Mesothelial cell of epicardium (in vitro differentiated cells): ENCODE data around the gene SOCS3. TPM values are rescaled to one million over a fixed set of nuclear protein-coding genes. Genes with fewer than 3 reads are reported as not detected.
"Not testable (repeated sequence)": the region's sequence is repeated elsewhere in the genome, so short reads cannot be mapped to it uniquely, and the experiment has no call there.

ENCODE experiments used
- DNase-seq, 2 experiments: peaks; one replicate each; pipeline ENCODE4 v3.0.0; 2021; ENCODE audit warnings: low spot score in 2 of 2; ENCODE audit not compliant: unreplicated experiment in 2 of 2
- H3K27ac Mint-ChIP-seq: 2 replicates; pipeline ENCODE4 v1.8.0; 2021; ENCODE audit warnings: mixed read lengths
- H3K27me3 Mint-ChIP-seq: 2 replicates; pipeline ENCODE4 v1.8.0; 2021; ENCODE audit warnings: low read depth, mixed read lengths
- H3K36me3 Mint-ChIP-seq: 2 replicates; pipeline ENCODE4 v1.8.0; 2021; ENCODE audit warnings: mixed read lengths
- H3K4me1 Mint-ChIP-seq: 2 replicates; pipeline ENCODE4 v1.8.0; 2021; ENCODE audit warnings: mixed read lengths
- H3K4me3 Mint-ChIP-seq: 2 replicates; pipeline ENCODE4 v1.8.0; 2021; ENCODE audit warnings: mild to moderate bottlenecking, moderate library complexity, mixed read lengths
- H3K9me3 Mint-ChIP-seq: 2 replicates; pipeline ENCODE4 v1.8.0; 2021; ENCODE audit warnings: mixed read lengths
- CTCF ChIP-seq: fragments of 200-600 bp; sonication (generic); IDR thresholded peaks from one replicate; pipeline ENCODE4 v1.5.0; 2021; ENCODE audit warnings: antibody characterized with exemption; ENCODE audit not compliant: unreplicated experiment
- total RNA-seq: library from RNA; stranded (reverse); gene quantifications from 3 replicates; pipeline ENCODE4 v1.2.1, GENCODE V29; 2021

Gene SOCS3
- total RNA-seq, 1 donor from 2014 or later: 45.7 TPM

DNA sequence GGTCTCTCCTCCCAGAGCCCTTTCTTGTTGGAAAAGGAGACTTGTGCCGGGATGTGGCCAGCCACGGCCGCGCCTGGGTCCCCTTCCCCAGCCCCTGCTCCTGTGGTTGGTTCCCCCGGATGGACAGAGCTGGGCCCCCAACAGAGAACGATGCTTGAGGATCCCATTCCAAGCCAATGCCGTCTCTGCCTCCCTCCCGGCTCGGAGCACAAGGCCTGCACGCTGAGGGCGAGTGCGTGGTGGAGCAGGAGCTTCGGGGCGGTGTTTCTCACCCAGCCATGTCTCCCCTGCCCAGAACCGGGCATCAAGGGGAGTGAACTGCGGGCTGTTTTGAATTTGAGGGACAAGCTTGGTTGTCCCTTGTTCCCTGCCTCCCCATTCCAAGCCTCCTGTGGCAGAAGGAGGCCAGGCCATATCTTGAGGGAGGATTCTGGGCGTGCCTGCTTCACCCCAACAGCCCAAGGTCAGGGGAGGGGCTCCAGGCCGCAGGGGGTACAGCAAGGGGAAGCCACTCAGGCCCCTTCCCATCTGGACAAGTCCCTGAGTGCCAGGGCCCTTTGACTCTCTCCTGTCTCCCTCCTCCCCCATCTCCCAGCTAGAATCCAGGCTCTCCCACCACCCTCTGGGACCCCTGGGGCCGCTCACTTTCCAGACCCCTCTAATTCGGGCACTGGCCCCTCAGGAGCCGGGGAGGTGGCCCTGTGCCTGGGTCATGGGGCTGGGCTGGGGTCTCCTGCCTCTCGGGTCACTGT is 43.6 kb downstream of the SOCS3 start:
- H3K27ac Mint-ChIP-seq: peak overlapping the region; percentile 78
- peaks cover 35% of the 10 kb centered on the region for H3K4me1 Mint-ChIP-seq
- no peaks in the 10 kb centered on the region for H3K27me3 Mint-ChIP-seq
- H3K9me3 Mint-ChIP-seq: no peaks in the 10 kb centered on the region
- DNase-seq: no peak
- H3K4me3 Mint-ChIP-seq: peak overlapping the region; percentile 8
- no peak for TF ChIP-seq CTCF
- H3K36me3 Mint-ChIP-seq: no peaks in the 10 kb centered on the region

DNA sequence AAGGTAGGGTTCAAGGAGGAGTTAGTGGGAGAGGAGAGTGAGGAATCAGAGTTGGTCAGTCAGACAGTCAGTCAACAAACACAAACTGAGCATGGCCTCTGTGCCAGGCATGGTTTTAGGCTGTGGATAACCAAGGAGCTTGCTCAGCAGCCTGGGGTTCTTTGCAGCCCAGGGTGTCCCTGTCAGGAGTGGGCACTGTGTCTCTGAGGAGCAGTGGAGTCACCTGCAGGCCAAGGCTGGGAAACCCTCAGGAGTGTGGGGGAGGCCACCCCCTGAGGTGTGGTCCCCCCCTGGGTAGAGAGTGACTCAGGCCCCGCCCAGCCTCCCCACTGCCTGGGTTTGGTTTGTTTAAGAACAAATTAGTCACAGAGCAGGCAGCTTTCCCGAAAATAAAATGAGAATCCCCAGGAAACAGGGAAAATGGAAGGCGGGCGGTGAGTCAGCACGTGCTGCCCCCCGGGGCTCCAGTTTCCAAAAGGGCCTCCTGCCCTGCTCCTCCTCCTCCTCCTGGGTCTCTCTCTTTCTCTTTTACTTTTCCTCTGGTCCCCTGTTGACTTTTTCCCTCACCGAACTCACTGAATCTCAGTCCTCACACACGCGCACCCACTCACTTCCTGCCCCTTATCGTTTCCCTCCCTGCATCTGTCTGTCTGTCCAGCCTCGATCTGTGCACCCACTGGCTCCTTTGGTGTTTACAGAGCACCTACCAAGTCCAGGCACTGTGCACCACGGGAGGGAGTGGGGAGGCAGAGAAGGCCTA is 44.3 kb downstream of the SOCS3 start:
- no peak for DNase-seq
- no peaks in the 10 kb centered on the region for H3K9me3 Mint-ChIP-seq
- H3K4me3 Mint-ChIP-seq: no peak overlapping the region
- H3K27me3 Mint-ChIP-seq: no peaks in the 10 kb centered on the region
- no peak for TF ChIP-seq CTCF
- H3K36me3 Mint-ChIP-seq: no peaks in the 10 kb centered on the region
- H3K4me1 Mint-ChIP-seq: peaks cover 35% of the 10 kb centered on the region
- H3K27ac Mint-ChIP-seq: peak overlapping the region; percentile 73

DNA sequence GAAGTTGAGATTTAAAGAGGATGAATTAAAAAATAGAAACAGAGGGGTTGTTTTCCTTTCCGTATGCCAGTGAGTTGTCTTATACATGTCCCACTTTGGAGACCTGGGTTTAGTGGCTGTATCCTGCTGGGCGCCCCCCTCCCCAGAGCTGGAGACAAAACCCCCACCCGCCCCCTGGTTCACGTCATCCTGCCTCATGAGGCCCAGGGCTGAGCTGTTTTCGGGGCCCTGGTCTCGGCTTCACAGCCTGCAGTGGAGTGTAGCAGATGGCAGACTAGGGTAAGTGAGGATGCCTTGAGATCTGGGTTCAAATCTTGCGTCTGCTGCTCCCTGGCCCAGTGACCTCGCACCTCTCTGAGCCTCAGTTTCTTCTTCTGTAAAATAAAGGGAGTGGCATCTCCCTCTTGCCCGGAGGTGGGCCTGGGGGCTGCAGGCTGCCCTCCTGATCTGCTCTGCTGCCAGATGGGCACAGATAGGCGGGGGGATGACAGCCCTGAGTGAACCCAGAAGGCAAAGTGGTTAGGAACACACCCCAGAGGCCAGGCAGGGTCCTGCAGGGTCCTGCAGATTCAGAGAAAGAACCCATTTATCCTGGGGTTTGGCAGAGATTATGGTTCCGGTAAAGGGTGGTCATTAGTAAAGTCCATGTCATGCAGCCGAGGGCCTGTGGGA is 45.1 kb downstream of the SOCS3 start:
- Mint-ChIP-seq H3K27me3 (no peaks in the 10 kb centered on the region), H3K27ac (peak overlapping the region; percentile 21), H3K4me3 (peak overlapping the region; percentile 40), H3K9me3 (no peaks in the 10 kb centered on the region), H3K36me3 (no peaks in the 10 kb centered on the region), H3K4me1 (peaks cover 35% of the 10 kb centered on the region)
- no peak for TF ChIP-seq CTCF
- DNase-seq: no peak

GRCh38 chr17:78313735-78314648 is 45.9 kb downstream of the SOCS3 start:
- peaks cover 35% of the 10 kb centered on the region for H3K4me1 Mint-ChIP-seq
- DNase-seq: peak; percentile 63 to 83
- peak overlapping the region; percentile 58 for H3K4me3 Mint-ChIP-seq
- TF ChIP-seq CTCF: no peak
- no peaks in the 10 kb centered on the region for H3K27me3 Mint-ChIP-seq
- no peaks in the 10 kb centered on the region for H3K36me3 Mint-ChIP-seq
- H3K27ac Mint-ChIP-seq: peak overlapping the region; percentile 21
- H3K9me3 Mint-ChIP-seq: no peaks in the 10 kb centered on the region

DNA sequence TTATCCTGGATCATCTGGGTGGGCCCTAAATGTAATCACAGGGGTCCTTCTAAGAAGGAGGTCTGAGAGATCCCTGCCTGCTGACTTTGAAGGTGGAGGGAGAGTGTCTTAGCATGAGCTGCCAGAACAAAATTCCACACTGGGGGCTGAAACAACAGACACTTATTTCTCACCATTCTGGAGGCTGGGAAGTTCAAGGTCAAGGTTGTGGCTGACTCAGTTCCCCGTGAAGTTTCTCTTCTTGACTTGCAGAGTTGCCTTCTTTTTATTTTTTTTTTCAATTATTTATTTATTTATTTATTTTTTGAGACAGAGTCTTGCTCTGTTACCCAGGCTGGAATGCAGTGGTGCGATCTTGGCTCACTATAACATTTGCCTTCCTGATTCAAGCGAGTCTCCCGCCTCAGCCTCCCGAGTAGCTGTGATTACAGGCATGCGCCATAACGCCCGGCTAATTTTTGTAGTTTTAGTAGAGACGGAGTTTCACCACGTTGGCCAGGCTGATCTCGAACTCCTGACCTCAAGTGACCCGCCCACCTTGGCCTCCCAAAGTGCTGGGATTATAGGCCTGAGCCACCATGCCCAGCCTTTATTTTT is 50.1 kb downstream of the SOCS3 start:
- H3K9me3 Mint-ChIP-seq, H3K27ac Mint-ChIP-seq, H3K36me3 Mint-ChIP-seq, H3K4me3 Mint-ChIP-seq, H3K27me3 Mint-ChIP-seq, H3K4me1 Mint-ChIP-seq, DNase-seq: not testable (repeated sequence)
